Liver (tissue), 2 donors: ENCODE measurements around the gene KIAA0586.

Experiments used
- CTCF ChIP-seq: fragments of 150-350 bp; IDR thresholded peaks from 2 replicates; pipeline ENCODE4 v1.5.1; 2017; ENCODE audit warnings: improper control_type of control experiment, low read depth, low read length; ENCODE audit not compliant: missing input control
- FOXA2 ChIP-seq: IDR thresholded peaks from 2 replicates; pipeline ENCODE4 v1.6.1; 2016; ENCODE audit warnings: antibody characterized with exemption
- donor health status: healthy.

DNA sequence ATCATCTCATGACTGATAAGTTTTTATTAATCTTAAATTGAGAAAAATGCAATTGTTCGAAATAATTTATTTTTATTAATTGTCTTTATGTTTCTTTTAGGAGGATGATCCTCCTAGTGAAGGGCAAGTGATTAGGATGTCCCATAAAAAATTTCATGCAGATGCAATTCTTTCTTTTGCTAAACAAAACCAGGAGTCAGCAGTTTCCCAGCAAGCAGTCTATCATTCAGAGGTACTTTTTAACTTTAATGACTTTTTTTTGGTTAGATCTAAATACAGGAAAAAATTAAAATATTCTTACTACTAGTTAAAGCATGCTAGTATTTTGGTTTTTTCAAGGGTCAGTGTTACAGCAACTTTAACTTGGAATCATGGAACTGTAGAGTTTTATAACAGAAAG lies 64.5 kb downstream of the KIAA0586 start:
- TF ChIP-seq CTCF (no peak), FOXA2 (no peak)
